Endodermal cell (in vitro differentiated cells): ENCODE data around the gene FARP1. TPM values are rescaled to one million over a fixed set of nuclear protein-coding genes. Genes with fewer than 3 reads are reported as not detected.

ENCODE experiments used
- DNase-seq: peaks from one replicate; pipeline ENCODE4 v3.0.0-alpha.2; 2017
- H3K27ac ChIP-seq: 2 replicates; pipeline ENCODE4 v1.5.1; 2013; ENCODE audit warnings: mild to moderate bottlenecking, low read depth, low read length, moderate library complexity
- H3K27me3 ChIP-seq: 2 replicates; pipeline ENCODE4 v1.6.1; 2013; ENCODE audit warnings: mild to moderate bottlenecking, low read length, moderate library complexity; ENCODE audit not compliant: insufficient read depth, control insufficient read depth, poor library complexity, severe bottlenecking
- H3K36me3 ChIP-seq: 2 replicates; pipeline ENCODE4 v1.7.0; 2013; ENCODE audit warnings: mild to moderate bottlenecking, low read length, moderate library complexity; ENCODE audit not compliant: control insufficient read depth, insufficient read depth
- H3K4me1 ChIP-seq: one replicate; pipeline ENCODE4 v1.7.0; 2013; ENCODE audit warnings: low read length; ENCODE audit not compliant: control insufficient read depth, insufficient read depth
- H3K4me3 ChIP-seq: 2 replicates; pipeline ENCODE4 v1.5.1; 2013; ENCODE audit warnings: mild to moderate bottlenecking, low read length, moderate library complexity
- H3K9ac ChIP-seq: 2 replicates; pipeline ENCODE4 v1.6.1; 2013; ENCODE audit warnings: mild to moderate bottlenecking, low read length, moderate library complexity; ENCODE audit not compliant: poor library complexity, severe bottlenecking; ENCODE audit errors: extremely low read depth
- H3K9me3 ChIP-seq: 2 replicates; pipeline ENCODE4 v1.6.1; 2013; ENCODE audit warnings: mild to moderate bottlenecking, low read length, moderate library complexity; ENCODE audit not compliant: control insufficient read depth
- H3K27ac Mint-ChIP-seq: 2 replicates; pipeline ENCODE4 v1.8.0; 2020; ENCODE audit warnings: mixed read lengths
- H3K27me3 Mint-ChIP-seq: 2 replicates; pipeline ENCODE4 v1.8.0; 2021; ENCODE audit warnings: mild to moderate bottlenecking, mixed read lengths; ENCODE audit not compliant: insufficient read depth
- H3K36me3 Mint-ChIP-seq: 2 replicates; pipeline ENCODE4 v1.8.0; 2020; ENCODE audit warnings: low read depth, mixed read lengths
- H3K4me1 Mint-ChIP-seq: 2 replicates; pipeline ENCODE4 v1.8.0; 2020; ENCODE audit warnings: mixed read lengths
- H3K4me3 Mint-ChIP-seq: 2 replicates; pipeline ENCODE4 v1.8.0; 2020; ENCODE audit warnings: mild to moderate bottlenecking, moderate library complexity, mixed read lengths
- H3K9me3 Mint-ChIP-seq: 2 replicates; pipeline ENCODE4 v1.8.0; 2020; ENCODE audit warnings: mild to moderate bottlenecking, mixed read lengths
- CTCF ChIP-seq: fragments of 200-600 bp; sonication (generic); conservative IDR thresholded peaks from 2 replicates; pipeline ENCODE4 v1.5.0; 2021; ENCODE audit warnings: antibody characterized with exemption, mild to moderate bottlenecking
- WGBS, 2 experiments: methylation state at CpG; one replicate each; pipeline versions ENCODE4 v1.1.5 to v1.1.7; 2013; ENCODE audit warnings: missing lambda C conversion rate in 2 of 2, mixed read lengths in 1 of 2; ENCODE audit not compliant: insufficient coverage in 1 of 2, insufficient read length in 1 of 2; 5-methylcytosine and 5-hydroxymethylcytosine counted together
- total RNA-seq, 2 donors: library from RNA; stranded (reverse); fragmentation: NEBNext Ultra II Directional in 1 of 2; extraction: Animal tissue kit (Norgen Biotek cat#: 25700) in 1 of 2; gene quantifications; 2 replicates in 1 of 2; 3 replicates in 1 of 2; pipeline ENCODE4 v1.2.1, GENCODE V29; 2021

FARP1 gene
- total RNA-seq, 2 donors from 2014 or later: 237 to 319 TPM

- 97 to 100% methylated on average over 1 to 3 of the region's 3 CpGs for WGBS, 2 experiments
- Histone ChIP-seq H3K4me3 (no peak overlapping the region), H3K27me3 (no peaks in the 10 kb centered on the region)
These were observed 222.4 kb downstream of the FARP1 start for GRCh38 chr13:98365302-98365701.

GRCh38 chr13:98366010-98366409 is 223.1 kb downstream of the FARP1 start:
- peak overlapping the region; percentile 79 for H3K27ac ChIP-seq
- peaks cover 3% of the 10 kb centered on the region for H3K4me1 ChIP-seq
- no peaks in the 10 kb centered on the region for H3K27me3 Mint-ChIP-seq
- no peak for DNase-seq
- no peak overlapping the region for H3K9ac ChIP-seq
- no peak overlapping the region for H3K4me3 Mint-ChIP-seq
- H3K36me3 ChIP-seq: peaks cover 50% of the 10 kb centered on the region
- H3K4me1 Mint-ChIP-seq: peaks cover 25% of the 10 kb centered on the region
- H3K27ac Mint-ChIP-seq: no peak overlapping the region
- no peak for TF ChIP-seq CTCF
- peaks cover 42% of the 10 kb centered on the region for H3K36me3 Mint-ChIP-seq
- no peaks in the 10 kb centered on the region for H3K9me3 ChIP-seq
- H3K9me3 Mint-ChIP-seq: peaks cover 3% of the 10 kb centered on the region
- H3K27me3 ChIP-seq: no peaks in the 10 kb centered on the region
- WGBS, 2 experiments: 95% methylated on average over 2 of the region's 2 CpGs; no CpG with 5 or more reads in 1 of the 2 experiments
- no peak overlapping the region for H3K4me3 ChIP-seq

More at GRCh38 chr13:98365302-98365701, 222.4 kb downstream of the FARP1 start:
- Histone ChIP-seq H3K9ac (no peak overlapping the region), H3K27ac (peak overlapping the region; percentile 79), H3K9me3 (no peaks in the 10 kb centered on the region), H3K4me1 (peaks cover 3% of the 10 kb centered on the region), H3K36me3 (peaks cover 44% of the 10 kb centered on the region)
- Mint-ChIP-seq H3K4me1 (peaks cover 22% of the 10 kb centered on the region), H3K36me3 (peaks cover 36% of the 10 kb centered on the region), H3K27ac (no peak overlapping the region), H3K9me3 (peaks cover 3% of the 10 kb centered on the region), H3K4me3 (no peak overlapping the region), H3K27me3 (no peaks in the 10 kb centered on the region)
- no peak for TF ChIP-seq CTCF
- DNase-seq: no peak

GRCh38 chr13:98366443-98366842 is 223.5 kb downstream of the FARP1 start:
- Mint-ChIP-seq H3K36me3 (peaks cover 45% of the 10 kb centered on the region), H3K4me1 (peaks cover 22% of the 10 kb centered on the region), H3K27me3 (no peaks in the 10 kb centered on the region), H3K27ac (no peak overlapping the region), H3K9me3 (peaks cover 3% of the 10 kb centered on the region), H3K4me3 (no peak overlapping the region)
- H3K9me3 ChIP-seq: no peaks in the 10 kb centered on the region
- no peak overlapping the region for H3K9ac ChIP-seq
- H3K4me3 ChIP-seq: no peak overlapping the region
- 94 to 97% methylated on average over 7 of the region's 7 CpGs for WGBS, 2 experiments
- peaks cover 54% of the 10 kb centered on the region for H3K36me3 ChIP-seq
- no peaks in the 10 kb centered on the region for H3K4me1 ChIP-seq
- no peak for DNase-seq
- no peaks in the 10 kb centered on the region for H3K27me3 ChIP-seq
- no peak overlapping the region for H3K27ac ChIP-seq
- TF ChIP-seq CTCF: no peak
